ELF-1 (cell line): ENCODE results near the gene CTNNA3.

Experiments used
- DNase-seq: peaks from one replicate; pipeline ENCODE4 v3.0.0-alpha.2; 2016; ENCODE audit warnings: low read depth, low spot score

Gene CTNNA3

DNA sequence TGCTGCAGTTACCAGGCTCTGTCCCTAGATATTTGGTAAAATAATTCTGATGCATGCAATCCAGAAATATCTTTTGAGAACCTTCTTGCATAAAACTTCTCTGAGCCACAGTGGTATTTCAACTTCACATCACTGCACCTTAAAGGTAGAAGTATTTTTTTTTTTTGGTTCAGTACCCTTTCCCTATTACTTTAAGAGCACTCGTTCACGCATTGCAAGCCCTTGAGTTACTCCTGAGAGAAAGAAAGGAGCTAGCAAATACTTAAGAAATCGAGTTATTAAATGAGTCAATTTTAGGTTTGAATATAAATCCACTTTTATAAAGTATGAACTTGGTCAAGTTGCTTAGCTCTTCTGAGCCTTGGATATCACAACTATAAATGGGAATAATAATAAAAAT lies 1377.2 kb downstream of the CTNNA3 start:
- no peak for DNase-seq

DNA sequence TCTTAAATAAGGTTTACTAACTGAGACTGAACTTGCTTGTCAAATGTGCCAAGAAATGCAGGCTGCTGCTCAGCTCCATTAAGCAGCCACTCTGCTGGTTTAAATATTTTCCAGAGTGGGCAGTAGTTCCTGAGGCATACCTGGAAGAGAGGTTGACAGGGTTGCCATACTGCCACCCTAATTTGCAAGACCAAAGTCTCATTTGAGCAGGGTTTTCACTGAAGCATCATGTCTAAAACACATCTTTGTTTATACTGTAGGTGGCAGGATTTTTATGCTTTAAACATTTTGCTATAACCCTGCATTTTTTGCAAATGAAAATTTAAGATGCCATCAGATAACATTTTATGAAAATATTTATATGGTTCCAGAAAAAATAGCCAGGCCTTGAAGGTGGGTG lies 1388.2 kb downstream of the CTNNA3 start:
- DNase-seq: no peak

DNA sequence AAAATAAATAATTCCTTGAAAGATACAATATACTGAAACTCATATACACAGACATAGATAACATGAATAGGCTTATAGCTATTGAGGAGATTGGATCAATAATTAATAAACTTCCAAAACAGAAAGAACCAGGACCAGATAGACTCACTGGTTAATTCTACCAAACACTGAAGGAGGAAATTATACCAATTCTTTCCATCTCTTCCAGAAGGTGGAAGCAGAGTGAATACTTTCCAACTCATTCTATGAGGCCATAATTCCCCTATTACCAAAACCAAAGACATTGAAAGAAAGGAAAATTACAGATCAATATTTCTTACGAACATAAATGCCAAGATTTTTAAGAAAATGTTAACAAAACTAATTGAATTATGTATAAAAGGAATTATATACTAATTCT lies 1394.9 kb downstream of the CTNNA3 start:
- DNase-seq: no peak

DNA sequence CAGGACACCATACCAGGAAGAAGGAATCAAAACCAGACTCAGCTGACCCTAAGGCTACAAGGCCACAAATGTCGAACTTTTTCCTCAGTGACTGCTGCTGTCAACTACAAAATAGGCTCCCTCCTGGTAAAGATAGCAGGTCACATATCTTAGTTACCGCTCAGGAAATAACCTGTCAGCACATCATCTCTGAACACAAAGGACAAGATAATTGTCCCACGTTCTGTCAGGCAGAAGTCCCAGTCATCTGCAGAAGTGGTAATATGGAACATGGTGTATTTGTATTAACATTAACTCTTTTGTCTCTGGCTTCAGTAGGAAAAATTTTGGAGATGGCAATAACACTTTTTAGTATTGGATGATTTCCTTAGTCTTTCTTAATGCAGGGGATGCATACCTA lies 1400.4 kb downstream of the CTNNA3 start:
- no peak for DNase-seq

DNA sequence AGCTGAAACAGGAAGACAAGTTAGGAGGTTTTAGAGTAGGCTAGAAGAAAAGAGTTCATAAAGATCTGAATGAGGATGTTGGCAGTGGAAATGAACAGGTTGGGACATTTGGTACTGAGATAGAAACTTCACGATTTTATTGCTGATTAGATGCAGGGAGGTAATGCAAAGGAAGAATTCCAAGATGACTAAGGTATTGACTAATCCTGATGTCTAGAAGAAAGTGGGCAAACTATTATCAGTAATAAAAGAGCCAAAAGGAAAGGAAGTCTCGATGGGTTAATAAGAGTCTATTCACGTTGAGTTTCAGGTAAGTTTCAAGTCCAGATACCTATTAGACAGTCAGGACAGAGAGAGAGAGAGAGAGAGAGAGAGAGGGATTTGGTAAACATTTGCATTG lies 1401.5 kb downstream of the CTNNA3 start:
- DNase-seq: no peak

DNA sequence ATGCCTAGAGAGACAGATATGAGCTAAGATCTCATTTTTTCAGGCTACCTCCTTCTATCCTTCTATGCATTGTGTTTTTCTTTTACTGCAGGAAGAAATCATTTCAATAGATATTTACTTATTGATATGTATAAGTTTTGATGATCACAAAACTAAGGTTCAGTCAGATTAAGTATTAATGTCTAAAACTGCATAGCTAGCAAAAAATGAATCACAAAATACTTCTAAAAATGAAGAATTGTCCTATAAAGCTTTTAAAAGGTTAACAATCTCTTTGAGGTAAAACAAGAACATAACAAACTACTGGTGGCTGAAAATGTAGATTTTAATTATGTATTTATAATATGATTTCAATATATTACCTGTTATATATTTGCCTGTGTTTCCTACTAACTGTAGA lies 1403.1 kb downstream of the CTNNA3 start:
- no peak for DNase-seq

DNA sequence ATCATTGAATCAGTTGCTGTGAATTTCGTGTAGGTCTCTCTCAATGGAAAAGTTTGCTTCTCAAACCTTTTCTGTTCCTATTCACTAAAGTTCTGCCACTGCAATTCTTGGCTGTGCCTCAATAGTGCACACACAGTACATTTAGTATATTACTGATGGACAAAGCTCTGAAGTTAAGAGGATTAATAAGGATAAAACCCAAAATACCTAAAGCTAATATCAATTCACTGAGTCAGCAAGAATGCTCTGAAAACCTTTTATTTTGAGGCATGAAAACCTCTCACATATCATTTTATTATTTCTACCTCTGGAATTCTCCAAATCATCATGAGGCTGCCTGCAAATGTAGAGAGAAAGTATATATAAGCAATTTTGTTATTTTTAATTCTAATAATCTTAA lies 1403.5 kb downstream of the CTNNA3 start:
- DNase-seq: no peak

DNA sequence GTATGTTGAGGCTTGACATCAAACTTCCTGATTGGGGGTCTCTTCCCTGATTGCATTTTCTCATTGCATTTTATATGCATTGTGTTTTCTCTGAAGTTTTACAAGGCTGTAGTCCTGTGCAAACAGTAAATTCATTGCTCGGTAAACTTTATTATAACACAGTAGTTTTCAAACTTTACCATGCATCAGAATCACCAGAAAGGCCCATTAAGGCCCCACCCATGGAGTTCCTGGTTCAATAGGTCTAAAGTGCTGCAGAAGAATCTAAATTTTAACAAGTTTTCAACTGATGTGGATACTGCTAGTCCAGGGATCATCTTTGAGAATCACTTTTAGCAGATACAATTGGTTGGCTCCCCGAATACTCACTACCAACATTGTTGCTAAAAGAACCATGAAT lies 1404.9 kb downstream of the CTNNA3 start:
- DNase-seq: no peak

DNA sequence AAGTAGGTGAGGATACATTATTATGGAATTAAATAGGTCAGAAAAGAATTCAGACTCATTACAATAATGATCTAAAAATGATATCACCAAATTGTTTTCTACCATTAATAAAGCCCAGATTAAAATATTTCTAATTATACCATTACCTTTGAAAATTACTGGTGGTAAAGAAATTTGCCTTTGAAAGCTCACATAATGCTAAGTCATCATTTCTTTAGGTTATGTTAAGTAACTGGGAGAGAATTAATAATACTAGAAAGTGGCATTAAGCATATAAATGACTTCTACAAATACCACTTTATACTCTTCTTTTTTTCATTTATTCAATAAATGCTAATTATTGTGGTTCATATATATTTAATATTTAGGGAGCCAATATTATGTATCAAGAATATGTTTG lies 1411.4 kb downstream of the CTNNA3 start:
- DNase-seq: no peak

DNA sequence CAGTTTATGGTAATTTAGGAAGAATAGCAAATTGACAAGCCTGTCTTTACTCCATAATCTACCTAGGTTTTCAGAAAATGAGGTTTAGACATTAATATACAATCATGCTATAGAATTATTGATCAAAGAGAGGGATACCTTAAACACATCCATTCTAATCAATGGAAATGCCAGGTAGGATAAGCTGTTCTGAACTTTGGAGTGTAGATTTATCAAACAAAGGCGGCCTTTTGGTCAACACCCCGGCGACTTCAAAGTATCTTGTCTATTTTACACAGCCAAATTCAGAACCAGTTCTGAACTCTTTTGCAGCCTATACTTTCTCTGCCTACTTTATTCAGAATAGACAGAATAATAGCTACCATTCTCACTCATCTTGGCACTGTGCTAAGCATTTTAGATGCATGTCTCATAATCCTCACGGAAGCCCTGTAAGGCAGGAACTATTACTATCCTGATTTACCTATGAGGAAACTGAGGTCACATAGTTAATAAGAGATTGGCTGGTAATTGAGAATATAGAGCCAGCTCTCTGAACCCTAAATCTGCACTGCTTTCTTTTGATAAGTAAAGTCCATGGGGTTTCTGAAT lies 1412.0 kb downstream of the CTNNA3 start:
- no peak for DNase-seq

DNA sequence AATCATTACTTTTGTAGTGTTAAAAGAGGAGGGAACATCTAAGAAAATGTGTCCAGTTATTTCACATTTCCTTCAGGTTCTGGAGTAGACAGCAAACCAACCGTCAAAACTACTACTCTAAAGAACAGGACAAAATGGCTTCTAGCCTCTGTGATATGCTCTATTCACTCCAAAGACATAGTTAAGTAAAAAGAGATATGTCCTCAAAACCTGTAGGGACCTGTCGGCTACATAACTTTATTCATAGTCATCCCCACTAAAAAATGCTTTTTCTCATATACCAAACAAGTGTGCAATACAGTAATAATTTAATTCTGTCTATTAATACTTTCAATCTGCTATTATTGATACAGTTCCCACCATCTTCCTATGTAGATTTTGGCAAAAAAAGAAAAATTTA lies 1412.9 kb downstream of the CTNNA3 start:
- no peak for DNase-seq

DNA sequence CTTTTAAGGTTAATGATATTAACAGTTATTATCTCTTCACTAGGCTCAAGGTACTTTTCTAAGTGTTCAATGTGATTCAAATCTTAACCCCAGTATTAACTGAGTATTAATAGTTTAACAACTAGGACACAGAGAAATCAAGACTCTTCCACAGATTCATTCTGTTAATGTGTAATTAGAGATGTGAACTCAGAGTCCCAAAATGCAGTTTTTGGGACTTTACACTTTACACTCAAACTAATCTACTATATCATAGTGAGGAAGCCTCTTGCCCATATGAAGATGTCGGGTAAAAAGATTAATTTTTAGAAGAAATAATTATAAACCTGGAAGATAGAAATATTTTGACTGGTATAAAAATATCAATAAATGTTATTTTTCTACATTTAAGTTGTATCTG lies 1414.7 kb downstream of the CTNNA3 start:
- no peak for DNase-seq

DNA sequence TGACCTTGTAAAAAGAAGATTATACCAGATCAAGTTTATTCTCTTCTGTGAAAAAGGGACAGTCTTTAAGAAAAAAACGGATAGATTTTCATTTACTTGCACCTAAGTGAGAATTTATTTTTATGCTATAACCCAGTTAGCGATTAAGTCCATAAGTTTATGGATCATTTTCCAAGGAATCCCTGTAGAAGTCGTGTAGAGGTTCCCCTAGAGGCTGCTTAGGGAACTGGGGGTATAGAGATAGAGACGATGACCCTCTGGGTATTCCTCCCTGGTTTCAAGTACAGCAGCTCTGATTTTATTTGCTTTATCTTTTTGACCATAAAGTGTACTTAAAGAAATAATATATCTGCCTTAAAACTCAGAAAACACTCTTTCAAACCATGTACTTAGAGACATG lies 1418.5 kb downstream of the CTNNA3 start:
- no peak for DNase-seq

DNA sequence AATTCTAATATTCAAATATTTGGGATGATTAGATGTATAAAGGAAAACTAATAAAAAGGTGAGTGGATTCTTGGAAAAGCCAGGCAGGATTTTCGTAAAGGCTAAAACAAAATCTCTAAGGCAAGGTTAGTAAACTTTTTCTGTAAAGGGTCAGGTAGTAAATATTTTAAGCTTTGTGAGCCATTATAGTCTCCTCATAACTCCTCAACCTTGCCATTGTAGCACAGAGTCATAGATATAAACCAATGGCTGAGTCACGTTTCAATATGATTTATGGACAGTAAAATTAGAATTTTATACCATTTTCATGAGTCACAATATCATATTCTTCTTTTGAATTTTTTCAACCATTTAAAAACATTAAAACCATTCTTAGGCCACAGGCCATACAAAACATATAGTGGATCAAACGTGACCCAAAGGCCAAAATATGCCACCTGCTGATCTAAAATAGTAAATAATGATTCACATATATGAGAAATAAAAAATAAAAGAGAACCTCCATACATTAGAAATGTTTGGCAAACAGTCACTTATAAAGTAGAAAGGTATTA lies 1422.0 kb downstream of the CTNNA3 start:
- no peak for DNase-seq

DNA sequence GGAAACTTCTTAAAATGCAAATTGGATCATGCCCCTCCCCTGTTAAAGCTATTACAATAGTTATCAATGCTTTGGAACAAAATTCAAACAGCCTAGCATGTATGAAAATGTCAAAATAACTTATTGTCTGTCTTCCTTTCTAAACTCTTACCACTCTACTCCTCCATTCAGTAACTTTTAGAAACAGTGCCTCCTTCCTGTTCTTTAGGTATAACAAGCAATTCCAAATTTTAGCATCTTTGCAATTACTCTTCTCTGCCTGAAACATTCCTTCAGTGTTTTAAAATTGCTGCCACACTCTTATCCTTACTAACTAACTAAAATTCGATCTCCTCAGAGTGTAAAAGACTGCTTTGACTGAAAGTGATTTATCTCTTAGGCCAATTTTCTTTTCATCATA lies 1430.6 kb downstream of the CTNNA3 start:
- DNase-seq: no peak

DNA sequence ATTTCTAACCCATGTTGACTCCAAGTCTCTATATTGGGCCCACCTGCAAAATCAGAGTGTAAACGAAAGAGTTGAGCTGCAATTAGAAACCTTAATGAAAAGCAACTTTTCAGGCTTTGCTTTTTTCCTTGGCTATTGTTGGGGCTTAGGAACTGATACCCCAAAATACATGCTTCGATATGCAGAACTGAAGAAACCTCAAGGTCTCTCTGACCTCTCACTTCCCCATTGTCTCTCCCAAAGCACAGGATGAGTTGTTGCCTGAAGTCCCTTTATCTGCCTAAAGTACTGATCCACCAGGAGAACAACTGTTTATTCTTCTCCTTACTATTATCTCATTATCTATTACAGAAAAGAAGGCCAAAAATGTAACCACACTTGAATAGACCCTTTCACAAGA lies 1436.2 kb downstream of the CTNNA3 start:
- DNase-seq: no peak

DNA sequence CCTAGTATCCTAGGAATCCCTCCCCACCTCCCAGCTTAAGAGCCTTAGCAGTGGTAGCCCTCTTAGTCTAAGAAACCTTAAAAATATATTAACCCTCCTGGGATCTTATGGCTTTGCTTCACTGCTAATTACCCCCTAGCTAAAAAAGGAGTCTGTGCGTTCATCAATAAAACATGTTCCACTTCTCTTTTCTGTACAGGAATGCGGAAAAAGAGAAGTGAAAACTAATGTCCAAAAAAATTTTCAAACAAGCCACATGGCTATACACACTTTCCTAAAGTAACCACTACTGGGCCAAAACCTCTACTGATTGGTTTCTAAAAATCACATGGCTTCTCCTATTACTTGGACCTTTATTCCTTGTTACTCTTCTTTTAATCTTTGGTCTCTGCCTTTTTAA lies 1437.3 kb downstream of the CTNNA3 start:
- DNase-seq: no peak

DNA sequence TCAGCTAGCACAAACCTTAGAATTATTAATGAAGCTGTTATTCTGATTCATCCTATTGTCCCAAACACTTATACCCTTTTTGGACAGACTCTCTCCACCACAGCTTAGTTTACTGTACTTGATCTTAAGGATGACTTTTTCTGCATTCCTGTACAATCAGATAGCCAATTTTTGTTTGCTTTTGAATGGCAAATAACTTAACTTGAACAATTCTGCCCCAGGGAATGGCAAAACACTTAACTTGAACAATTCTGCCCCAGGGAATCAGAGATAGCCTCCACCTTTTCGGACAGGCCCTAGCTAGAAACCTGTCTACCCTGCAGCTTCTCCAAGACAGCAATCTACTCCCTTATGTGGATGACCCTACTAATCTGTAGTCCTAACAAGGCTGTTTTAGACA lies 1438.2 kb downstream of the CTNNA3 start:
- DNase-seq: no peak

DNA sequence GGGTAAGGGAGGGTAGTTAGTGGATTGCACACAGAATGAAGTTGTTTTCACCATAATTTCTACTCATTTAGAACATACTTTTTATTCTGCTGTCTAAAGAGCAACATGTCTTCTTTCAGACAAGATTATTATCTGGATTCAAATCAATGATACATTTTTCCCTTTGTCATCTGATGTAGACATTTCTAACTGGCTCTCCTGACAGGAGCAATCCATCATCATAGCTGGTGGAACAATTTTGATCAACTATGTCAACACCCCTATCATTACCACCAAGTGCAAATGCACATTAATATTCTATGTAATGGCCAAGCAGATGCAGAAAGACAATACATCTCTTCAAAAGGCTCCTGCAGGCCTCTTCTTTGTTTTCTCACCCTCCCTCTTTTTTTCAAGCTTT lies 1443.0 kb downstream of the CTNNA3 start:
- DNase-seq: no peak

DNA sequence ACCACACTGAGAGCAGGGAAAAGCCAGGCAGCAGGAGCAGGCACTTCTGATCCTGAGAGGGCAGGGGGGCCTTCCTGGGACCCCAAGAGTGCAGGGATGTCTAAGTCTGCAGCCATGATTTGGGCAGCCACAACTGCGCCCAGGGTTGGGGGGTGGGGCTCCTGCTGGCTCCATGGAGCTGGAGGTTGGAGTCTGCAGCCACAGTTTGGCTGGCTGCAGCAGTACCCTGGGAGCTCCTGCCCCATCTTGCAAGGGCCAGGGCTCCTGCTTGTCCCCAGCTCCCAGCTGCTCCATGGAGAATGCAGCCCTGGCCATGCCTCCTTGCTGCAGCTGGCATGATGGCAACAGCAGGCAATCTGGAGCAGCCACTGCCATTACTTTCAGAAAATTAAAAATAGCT lies 1449.8 kb downstream of the CTNNA3 start:
- DNase-seq: no peak

DNA sequence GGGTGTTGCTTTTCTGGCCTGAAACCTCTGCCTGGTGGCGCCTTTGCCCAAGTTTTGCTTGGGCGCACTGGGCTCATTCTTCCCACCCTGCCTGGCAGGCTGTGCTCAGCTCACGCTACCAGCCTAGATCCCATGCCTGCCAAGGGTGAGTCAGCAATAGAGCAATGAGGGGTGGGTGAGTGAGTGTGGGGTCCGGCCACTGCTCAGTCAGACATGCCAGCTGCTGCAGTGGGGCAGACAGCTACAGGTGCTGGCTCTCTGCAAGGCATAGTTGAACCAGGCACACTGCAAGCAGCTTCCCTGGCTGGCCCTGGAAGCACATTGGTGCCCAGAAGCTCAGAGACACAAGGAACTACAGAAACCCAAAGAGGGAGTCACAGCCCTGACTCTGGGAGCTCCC lies 1451.0 kb downstream of the CTNNA3 start:
- no peak for DNase-seq

DNA sequence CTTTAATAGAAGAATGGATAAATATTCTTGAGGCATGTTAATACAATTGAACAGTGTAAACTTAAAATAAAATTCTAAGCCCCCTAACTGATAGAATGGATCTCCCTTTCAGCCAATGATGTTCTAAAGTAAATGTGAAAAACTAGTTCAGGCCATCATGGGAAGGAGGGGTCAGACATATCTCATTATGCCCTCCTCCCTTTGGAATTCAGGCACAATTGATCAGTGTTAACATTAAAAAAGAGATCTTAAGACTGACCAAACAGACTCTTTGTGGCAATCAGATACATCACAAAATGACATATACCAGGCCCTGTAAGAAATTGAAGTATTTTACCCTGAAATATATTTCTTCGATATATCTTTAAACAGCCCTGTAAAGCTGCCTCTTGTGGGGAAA lies 1453.1 kb downstream of the CTNNA3 start:
- no peak for DNase-seq

DNA sequence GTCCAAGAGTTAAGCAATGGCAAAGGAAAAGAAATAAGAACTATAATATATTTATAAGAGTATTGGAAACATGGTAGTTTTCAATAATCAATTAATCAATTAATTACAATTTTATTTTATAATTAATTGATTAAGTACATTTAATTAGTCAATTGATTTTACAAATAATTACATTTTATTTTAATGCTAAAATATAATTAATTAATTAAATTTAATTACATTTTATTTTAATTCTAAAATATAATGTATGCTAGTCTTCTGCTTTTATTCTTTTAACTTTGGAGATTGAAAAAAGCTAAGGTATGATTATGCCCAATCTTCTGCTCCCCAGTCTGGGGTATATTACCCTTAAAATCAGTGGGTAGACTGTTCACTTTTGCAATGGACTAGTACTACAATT lies 1456.9 kb downstream of the CTNNA3 start:
- no peak for DNase-seq

DNA sequence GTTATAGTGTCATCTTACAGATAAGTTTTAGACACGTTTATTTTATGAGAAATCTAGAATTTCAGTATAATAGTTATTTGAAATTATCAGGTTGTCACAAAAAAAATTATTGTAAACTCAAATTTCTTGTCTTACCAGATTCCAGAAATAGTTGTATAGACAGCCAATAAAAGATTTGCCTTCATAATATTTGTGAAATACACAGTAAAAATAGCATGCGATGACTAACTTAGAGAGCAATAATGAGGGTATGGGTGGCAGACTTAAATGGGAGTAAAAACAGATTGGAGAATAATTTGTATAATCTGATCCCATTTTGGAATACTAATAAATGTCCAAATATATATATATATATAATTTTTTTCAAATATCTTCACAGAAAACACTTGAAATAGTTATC lies 1457.7 kb downstream of the CTNNA3 start:
- DNase-seq: no peak
